GM12864 (cell line): ENCODE data around the gene SGCA.

Experiments used
- DNase-seq: peaks from one replicate; pipeline ENCODE4 v3.0.0-alpha.2; 2011; ENCODE audit warnings: low read depth
- H3K4me3 ChIP-seq: 2 replicates; pipeline ENCODE4 v1.5.1; 2011; ENCODE audit warnings: mild to moderate bottlenecking, low read depth, low read length, control low read depth
- TF ChIP-seq, protein P1 (sequence below): IDR thresholded peaks from 2 replicates; pipeline ENCODE4 v1.5.1; 2011; ENCODE audit warnings: low read depth, mild to moderate bottlenecking, moderate library complexity, low read length, control low read depth, inconsistent platforms; ENCODE audit errors: missing control alignments

SGCA gene

DNA sequence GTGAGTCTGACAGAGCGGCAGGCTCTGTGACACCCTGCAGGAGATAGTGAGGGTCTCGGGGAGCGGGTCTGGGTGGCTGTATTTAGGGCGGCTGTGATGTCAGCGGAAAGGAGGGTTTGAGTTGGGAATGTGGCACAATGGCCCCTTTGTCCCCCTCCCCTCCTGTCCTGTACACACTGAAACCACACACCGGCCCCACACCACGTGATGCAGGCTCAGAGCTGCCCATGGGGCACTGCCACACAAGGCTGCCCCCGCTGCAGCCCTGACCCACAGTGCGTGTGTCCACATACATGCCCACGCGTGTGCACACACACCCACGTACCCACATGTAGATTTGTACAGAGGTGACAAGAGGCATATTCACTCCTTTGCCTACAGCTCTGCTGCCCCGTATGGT is 15.3 kb downstream of the SGCA start:
- TF ChIP-seq, protein P1, sequence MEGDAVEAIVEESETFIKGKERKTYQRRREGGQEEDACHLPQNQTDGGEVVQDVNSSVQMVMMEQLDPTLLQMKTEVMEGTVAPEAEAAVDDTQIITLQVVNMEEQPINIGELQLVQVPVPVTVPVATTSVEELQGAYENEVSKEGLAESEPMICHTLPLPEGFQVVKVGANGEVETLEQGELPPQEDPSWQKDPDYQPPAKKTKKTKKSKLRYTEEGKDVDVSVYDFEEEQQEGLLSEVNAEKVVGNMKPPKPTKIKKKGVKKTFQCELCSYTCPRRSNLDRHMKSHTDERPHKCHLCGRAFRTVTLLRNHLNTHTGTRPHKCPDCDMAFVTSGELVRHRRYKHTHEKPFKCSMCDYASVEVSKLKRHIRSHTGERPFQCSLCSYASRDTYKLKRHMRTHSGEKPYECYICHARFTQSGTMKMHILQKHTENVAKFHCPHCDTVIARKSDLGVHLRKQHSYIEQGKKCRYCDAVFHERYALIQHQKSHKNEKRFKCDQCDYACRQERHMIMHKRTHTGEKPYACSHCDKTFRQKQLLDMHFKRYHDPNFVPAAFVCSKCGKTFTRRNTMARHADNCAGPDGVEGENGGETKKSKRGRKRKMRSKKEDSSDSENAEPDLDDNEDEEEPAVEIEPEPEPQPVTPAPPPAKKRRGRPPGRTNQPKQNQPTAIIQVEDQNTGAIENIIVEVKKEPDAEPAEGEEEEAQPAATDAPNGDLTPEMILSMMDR, result no peak
- no peak overlapping the region for H3K4me3 ChIP-seq
- no peak for DNase-seq

DNA sequence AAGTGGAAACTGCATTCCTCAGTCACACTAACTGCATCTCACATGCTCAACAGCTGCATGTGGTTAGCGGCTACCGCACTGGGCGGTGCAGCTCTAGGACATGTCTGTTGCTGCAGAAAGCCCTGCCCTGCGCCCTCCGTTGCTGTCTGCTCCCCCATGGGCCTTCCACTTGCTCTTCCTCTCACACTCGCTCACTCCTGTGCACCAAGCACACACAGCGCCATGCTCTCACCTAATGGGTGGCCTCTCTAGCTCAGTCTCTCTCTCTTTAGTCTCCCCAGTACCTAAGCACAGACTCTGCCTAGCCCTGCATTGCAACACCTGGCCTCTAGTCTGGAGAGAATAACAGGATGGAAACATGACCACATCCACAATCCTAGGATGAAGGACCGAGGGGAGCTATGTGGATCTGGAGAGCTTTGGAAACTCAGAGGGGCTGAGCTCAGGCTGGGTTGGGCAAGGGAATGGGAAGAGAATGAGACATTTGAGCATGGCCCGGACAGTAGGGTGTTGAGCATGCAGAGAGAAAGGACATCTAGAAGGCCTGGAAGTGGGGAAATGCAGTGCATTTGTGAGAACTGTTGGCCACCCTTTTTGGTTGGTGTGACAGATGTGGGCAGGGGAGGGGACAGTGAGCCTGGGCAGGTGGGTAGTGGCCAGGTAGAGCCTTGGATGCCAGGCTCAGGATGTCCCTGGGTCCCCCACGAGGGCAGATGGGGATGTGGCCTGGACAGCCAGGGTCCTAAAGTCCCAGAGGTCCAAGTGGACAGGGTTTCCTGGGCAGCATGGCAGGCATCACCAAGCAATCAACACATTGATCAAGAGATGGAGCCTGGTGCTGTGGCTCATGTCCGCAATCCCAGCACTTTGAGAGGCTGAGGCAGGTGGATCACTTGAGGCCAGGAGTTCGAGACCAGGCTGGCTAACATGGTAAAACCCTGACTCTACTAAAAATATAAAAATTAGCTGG is 16.1 kb downstream of the SGCA start:
- TF ChIP-seq, protein P1, result no peak
- no peak overlapping the region for H3K4me3 ChIP-seq

DNA sequence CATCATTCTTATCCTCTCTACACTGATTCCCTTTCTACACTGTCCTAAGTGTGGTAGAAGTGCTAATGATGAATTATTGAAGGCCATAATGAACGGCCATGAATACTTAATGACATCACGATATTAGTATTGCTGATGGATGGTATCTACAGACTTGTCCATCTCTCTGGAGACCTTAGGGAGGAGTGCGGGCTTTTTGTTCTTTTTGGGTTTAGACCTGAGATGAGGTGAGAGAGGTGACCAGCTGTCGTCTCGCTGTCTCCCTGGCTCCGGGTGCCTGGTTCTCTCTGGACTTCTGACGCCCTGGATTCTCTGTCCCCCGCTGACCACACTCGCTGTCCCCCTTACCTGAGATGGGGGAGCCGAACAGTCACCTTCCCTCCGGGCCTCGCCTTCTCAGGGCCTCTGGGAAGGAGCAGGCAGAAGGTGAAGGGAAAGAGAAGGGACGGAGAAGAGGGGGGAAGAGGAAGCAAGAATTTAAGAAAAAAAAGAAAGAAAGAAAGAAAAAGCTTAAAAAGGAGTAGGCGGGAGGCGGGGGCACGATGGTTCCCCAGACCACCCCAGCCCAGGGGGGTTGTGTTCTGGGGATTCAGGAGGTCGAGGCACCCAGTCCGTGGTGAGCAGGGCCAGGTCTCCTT is 17.1 kb downstream of the SGCA start:
- no peak overlapping the region for H3K4me3 ChIP-seq
- TF ChIP-seq, protein P1, result no peak
- no peak for DNase-seq

More for the DNA sequence above, 16.1 kb downstream of the SGCA start:
- DNase-seq, result no peak

DNA sequence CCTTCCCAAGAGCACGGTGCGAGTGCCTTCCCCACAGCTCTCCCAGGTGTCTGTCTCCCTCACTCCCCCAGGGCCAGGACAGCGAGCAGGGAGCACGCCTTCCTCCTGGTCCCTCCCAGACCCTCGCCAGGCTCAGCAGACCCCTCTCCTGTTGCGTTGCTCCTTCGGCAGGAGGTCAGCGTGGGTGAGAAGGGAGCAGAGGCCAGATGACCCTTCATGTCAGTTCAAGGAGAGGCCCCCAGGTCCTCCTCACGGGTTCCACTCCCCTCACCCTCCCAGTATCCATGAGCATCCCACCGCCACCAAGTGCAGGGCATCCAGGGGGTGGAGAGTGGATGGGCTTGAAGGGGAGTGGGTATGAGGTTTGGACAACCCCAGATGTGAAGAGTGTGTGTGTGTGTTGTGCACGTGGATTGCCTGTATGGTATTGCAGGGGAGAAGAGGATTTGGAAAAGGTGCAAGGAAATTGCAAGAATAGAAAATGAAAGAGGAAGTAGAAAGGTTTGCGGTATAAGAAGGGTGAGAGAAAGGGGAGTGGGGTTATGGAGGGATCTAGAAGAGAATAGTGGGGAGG is 17.7 kb downstream of the SGCA start:
- no peak overlapping the region; the same call in 1 of the 2 replicates for H3K4me3 ChIP-seq

DNA sequence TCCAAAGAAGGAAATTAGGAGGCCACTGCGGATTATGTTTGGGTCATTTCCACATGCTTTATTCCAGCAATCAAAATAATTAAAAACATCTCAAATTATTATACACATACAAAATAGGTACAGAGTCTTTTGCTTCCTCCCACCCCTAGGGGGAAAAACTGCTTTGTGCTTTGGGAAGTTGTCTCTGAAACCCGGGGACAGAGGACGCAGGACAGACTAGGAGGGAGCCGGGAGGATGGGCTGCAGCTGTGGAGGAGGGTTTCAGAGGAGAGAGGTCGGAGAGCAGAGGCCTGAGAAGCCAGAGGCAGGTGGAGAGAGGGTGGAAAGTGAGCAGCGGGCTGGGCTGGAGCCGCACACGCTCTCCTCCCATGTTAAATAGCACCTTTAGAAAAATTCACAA is 18.3 kb downstream of the SGCA start:
- no peak overlapping the region; the same call in 1 of the 2 replicates for H3K4me3 ChIP-seq
- TF ChIP-seq, protein P1, result no peak
- DNase-seq, result no peak

More for the DNA sequence above, 17.7 kb downstream of the SGCA start:
- TF ChIP-seq, protein P1, result no peak
- DNase-seq, result no peak

DNA sequence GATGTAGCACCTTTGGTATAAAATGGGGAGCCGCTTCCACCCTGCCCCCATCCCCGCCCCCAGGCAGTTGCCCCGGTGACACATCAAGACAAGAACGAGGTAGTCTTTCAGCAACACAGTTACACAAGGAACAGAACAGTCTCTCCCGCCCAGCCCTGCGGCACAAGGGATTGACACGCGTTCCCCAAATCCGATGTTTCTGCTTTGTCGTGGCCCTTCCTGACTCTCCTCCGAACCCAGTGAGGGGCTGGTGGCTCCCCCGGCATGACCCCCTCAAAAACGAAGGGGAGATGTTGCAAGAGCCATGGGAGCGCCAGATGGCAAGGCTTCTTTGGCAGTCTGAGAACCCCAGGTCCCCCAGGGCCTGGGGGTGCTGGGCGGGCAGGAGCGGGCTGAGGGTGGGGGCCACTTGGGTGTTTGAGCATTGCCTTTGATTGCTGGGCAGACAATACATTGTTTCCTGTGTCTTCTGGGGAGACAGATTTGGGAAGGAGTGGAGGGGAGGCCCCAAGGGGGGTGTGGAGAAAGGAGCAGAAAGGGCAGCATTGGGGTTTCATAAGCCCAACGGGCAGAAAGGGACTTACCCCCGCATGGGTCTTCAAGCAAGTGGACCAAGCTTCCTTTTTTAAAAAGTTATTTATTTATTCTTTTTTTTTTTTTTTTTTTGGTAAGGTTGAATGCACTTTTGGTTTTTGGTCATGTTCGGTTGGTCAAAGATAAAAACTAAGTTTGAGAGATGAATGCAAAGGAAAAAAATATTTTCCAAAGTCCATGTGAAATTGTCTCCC is 19.0 kb downstream of the SGCA start:
- TF ChIP-seq, protein P1, result no peak
- no peak for DNase-seq
- H3K4me3 ChIP-seq, result no peak overlapping the region
